OCI-LY7 (cell line): ENCODE data around the gene UQCRC1. TPM values are rescaled to one million over a fixed set of nuclear protein-coding genes. Genes with fewer than 3 reads are reported as not detected.

Experiments
- BruUV-seq: library from RNA; stranded (reverse); fragments of 400-500 nt; replicated peaks from 2 replicates; lab custom pipeline; 2021; lab: Mats Ljungman, UMichigan
- CTCF ChIA-PET: fragments of 300-600 bp; sonication (Branson Sonifier 250); formaldehyde crosslinking; loops from one replicate; lab custom pipeline; 2022; ENCODE audit warnings: antibody characterized with exemption; ENCODE audit not compliant: unreplicated experiment; lab: Charles Lee
- POLR2A ChIA-PET: fragments of 300-600 bp; sonication (Branson Sonifier 250); formaldehyde crosslinking; loops from one replicate; lab custom pipeline; 2022; ENCODE audit warnings: antibody characterized with exemption; lab: Charles Lee
- DNase-seq: peaks from one replicate; pipeline ENCODE4 v3.0.0-alpha.2; 2015; ENCODE audit warnings: low spot score
- H2AFZ ChIP-seq: fragments of 200-600 bp; sonication (generic), shearing (Covaris generic); 2 replicates; pipeline ENCODE4 v1.6.1; 2014; ENCODE audit warnings: mild to moderate bottlenecking, antibody characterized with exemption, low read length, moderate library complexity
- H3K27ac ChIP-seq: fragments of 200-600 bp; sonication (generic); 2 replicates; pipeline ENCODE4 v1.5.1; 2014; ENCODE audit warnings: mixed run types, low read depth, mild to moderate bottlenecking, moderate library complexity, low read length, inconsistent platforms; ENCODE audit not compliant: poor library complexity, severe bottlenecking
- H3K36me3 ChIP-seq: fragments of 200-600 bp; sonication (generic); 2 replicates; pipeline ENCODE4 v1.6.1; 2014; ENCODE audit warnings: mild to moderate bottlenecking, antibody characterized with exemption, low read length, moderate library complexity, mixed read lengths; ENCODE audit not compliant: insufficient read depth
- H3K4me1 ChIP-seq: fragments of 200-600 bp; sonication (generic); 2 replicates; pipeline ENCODE4 v1.5.1; 2014; ENCODE audit warnings: mild to moderate bottlenecking, low read length; ENCODE audit not compliant: insufficient read depth, poor library complexity, severe bottlenecking
- H3K4me2 ChIP-seq: fragments of 200-600 bp; sonication (generic); 2 replicates; pipeline ENCODE4 v1.6.1; 2014; ENCODE audit warnings: mild to moderate bottlenecking, low read length
- H3K4me3 ChIP-seq: fragments of 200-600 bp; sonication (generic); 2 replicates; pipeline ENCODE4 v1.5.1; 2014; ENCODE audit warnings: mild to moderate bottlenecking, low read depth, low read length; ENCODE audit not compliant: poor library complexity, severe bottlenecking
- H3K79me2 ChIP-seq: fragments of 200-600 bp; sonication (generic); 2 replicates; pipeline ENCODE4 v1.6.1; 2016; ENCODE audit warnings: low read depth, mild to moderate bottlenecking, low read length, moderate library complexity, mixed read lengths; ENCODE audit not compliant: insufficient read depth
- H3K9me2 ChIP-seq: fragments of 200-600 bp; sonication (generic); 2 replicates; pipeline ENCODE4 v1.6.1; 2016; ENCODE audit warnings: mild to moderate bottlenecking, low read length, mixed read lengths; ENCODE audit not compliant: insufficient read depth
- H3K9me3 ChIP-seq: fragments of 200-600 bp; sonication (generic); 2 replicates; pipeline ENCODE4 v1.6.1; 2014; ENCODE audit warnings: mild to moderate bottlenecking, mixed run types, low read length, mixed read lengths
- H4K20me1 ChIP-seq: fragments of 200-600 bp; sonication (generic); 2 replicates; pipeline ENCODE4 v1.6.1; 2014; ENCODE audit warnings: mild to moderate bottlenecking, antibody characterized with exemption, low read length, moderate library complexity, mixed read lengths; ENCODE audit not compliant: insufficient read depth
- EZH2phosphoT487 ChIP-seq: fragments of 200-600 bp; sonication (generic); IDR thresholded peaks from 2 replicates; pipeline ENCODE4 v1.6.1; 2018; ENCODE audit warnings: low read depth, borderline replicate concordance, mild to moderate bottlenecking, mixed run types, antibody characterized with exemption, low read length, moderate library complexity, mixed read lengths
- intact Hi-C: fragments of 100-400 bp; cut with micrococcal nuclease; formaldehyde crosslinking; loops from one replicate; pipeline ENCODE4 v1.10.0; 2022; ENCODE audit not compliant: unreplicated experiment
- total RNA-seq, 2 experiments: library from RNA; depleted of rRNA in 1 of 2; stranded (reverse); fragments of >200 nt in 1 of 2; shearing (Covaris generic) in 1 of 2; gene quantifications; 2 replicates each; pipeline ENCODE4 v1.2.3, GENCODE V29; 2014 to 2022
- TF ChIP-seq, protein P1 (sequence below): fragments of 200-600 bp; sonication (generic); conservative IDR thresholded peaks from 2 replicates; pipeline ENCODE4 v1.5.1; 2014; ENCODE audit warnings: mild to moderate bottlenecking, antibody characterized with exemption, low read length, moderate library complexity, mixed read lengths

The UQCRC1 gene
- total RNA-seq, 2 experiments from 2014 or later = 125 to 194 TPM

DNA sequence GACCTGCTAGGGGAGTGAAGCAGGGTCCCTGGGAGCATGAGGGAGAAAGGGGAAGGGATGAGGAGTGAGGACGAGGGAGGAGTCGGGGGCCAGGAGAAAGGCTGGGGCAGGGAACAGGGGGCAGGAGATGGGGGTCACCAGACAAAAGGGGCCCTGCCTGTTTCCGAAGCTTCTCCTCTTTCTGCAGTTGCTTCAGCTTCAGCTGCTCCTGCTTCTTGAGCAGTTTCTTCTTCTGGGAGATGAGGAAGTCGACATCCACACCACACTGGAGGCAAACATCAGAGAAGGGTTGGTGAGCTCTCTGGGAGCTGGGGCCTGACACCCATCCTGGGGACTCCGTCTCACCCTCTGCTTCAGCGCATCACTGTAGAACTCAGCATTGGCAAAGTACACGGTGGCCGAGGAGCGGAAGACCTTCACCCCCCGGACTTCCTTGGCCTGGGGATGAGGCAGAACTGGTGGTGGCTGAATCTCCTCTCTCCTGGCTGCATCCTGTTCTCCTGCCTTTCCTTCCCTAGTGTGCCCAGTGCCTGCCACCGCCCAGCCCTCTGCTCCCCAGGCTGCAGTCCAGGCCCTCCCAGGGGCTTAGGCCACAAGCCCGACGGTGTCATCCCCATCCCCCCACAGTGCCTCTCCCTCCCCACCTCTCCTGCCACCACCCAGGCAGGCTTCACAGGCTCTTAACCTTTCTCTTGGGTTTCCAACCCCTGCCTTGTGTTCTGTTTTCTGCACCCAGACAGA is 19.0 kb upstream of the UQCRC1 start:
- Histone ChIP-seq H3K9me2 (no peaks in the 10 kb centered on the region), H4K20me1 (no peaks in the 10 kb centered on the region), H3K4me3 (no peak overlapping the region), H3K36me3 (peaks cover 11% of the 10 kb centered on the region; the same call in 1 of the 2 replicates), H3K27ac (no peak overlapping the region), H2AFZ (no peak overlapping the region), H3K9me3 (no peaks in the 10 kb centered on the region), H3K79me2 (no peaks in the 10 kb centered on the region), H3K4me1 (peaks cover 9% of the 10 kb centered on the region), H3K4me2 (no peak overlapping the region)
- CTCF ChIA-PET = no interaction called here
- intact Hi-C loops = no loop called here
- BruUV-seq = no TSS peak
- TF ChIP-seq, protein P1, sequence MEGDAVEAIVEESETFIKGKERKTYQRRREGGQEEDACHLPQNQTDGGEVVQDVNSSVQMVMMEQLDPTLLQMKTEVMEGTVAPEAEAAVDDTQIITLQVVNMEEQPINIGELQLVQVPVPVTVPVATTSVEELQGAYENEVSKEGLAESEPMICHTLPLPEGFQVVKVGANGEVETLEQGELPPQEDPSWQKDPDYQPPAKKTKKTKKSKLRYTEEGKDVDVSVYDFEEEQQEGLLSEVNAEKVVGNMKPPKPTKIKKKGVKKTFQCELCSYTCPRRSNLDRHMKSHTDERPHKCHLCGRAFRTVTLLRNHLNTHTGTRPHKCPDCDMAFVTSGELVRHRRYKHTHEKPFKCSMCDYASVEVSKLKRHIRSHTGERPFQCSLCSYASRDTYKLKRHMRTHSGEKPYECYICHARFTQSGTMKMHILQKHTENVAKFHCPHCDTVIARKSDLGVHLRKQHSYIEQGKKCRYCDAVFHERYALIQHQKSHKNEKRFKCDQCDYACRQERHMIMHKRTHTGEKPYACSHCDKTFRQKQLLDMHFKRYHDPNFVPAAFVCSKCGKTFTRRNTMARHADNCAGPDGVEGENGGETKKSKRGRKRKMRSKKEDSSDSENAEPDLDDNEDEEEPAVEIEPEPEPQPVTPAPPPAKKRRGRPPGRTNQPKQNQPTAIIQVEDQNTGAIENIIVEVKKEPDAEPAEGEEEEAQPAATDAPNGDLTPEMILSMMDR = no peak
- no peak for TF ChIP-seq EZH2phosphoT487
- POLR2A ChIA-PET = no interaction called here
- no peak for DNase-seq

DNA sequence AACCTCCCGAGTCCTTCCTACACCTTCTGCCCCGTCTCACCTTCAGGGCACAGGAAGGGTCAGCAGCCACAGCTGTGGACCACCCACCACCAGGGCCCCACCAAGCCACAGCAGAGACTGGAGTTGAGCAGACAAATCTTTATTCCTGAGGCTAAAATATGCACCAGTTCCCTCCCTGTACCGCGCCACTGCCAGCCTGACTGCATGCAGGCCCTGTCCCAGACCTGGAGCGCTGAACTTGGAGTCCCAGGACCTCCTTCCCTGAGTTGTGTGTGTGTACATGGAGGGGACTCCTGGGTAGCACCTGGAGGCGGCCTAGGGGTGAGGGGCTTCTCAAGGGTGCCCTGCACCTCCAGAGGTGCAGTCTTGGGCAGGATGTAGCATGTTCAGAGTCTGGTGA is 16.2 kb upstream of the UQCRC1 start:
- POLR2A ChIA-PET = interaction anchor here (0.9 kb wide), 1 partner anchor 10 kb away, joined by 3 read pairs; no protein-coding TSS in a partner anchor
- H3K36me3 ChIP-seq = peaks cover 11% of the 10 kb centered on the region; the same call in 1 of the 2 replicates
- H3K4me1 ChIP-seq = peaks cover 9% of the 10 kb centered on the region
- H4K20me1 ChIP-seq = no peaks in the 10 kb centered on the region
- CTCF ChIA-PET = no interaction called here
- no peak for DNase-seq
- BruUV-seq = no TSS peak
- no peak for TF ChIP-seq EZH2phosphoT487
- TF ChIP-seq, protein P1 = no peak
- no peaks in the 10 kb centered on the region for H3K9me2 ChIP-seq
- H2AFZ ChIP-seq = no peak overlapping the region
- intact Hi-C loops = no loop called here
- no peaks in the 10 kb centered on the region for H3K79me2 ChIP-seq
- H3K27ac ChIP-seq = no peak overlapping the region
- H3K4me2 ChIP-seq = no peak overlapping the region
- no peaks in the 10 kb centered on the region for H3K9me3 ChIP-seq
- H3K4me3 ChIP-seq = no peak overlapping the region

DNA sequence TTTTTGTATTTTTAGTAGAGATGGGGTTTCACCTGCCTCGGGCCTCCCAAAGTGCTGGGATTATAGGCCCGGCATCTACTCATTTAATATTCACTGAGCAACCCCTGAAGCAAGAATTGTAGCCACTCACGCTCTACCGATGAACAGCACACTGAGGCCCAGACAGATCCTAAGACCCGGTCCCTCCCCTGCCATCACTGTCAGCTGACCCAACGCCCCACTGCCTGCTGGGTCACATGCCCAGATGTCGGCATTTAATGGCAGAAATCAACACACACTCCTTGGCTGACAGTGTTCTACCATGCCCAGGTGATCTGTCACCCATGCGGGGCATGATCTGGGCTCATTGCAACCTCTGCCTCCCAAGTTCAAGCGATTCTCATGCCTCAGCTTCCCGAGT is 15.3 kb upstream of the UQCRC1 start:
- H3K4me2 ChIP-seq = no peak overlapping the region
- H3K9me3 ChIP-seq = no peaks in the 10 kb centered on the region
- no peak overlapping the region for H3K4me3 ChIP-seq
- no TSS peak for BruUV-seq
- CTCF ChIA-PET = no interaction called here
- intact Hi-C loops = no loop called here
- no peak overlapping the region for H3K27ac ChIP-seq
- POLR2A ChIA-PET = interaction anchor here (0.9 kb wide), 1 partner anchor 11 kb away, joined by 3 read pairs; no protein-coding TSS in a partner anchor
- no peak overlapping the region for H2AFZ ChIP-seq
- no peaks in the 10 kb centered on the region for H3K9me2 ChIP-seq
- no peak for TF ChIP-seq EZH2phosphoT487
- TF ChIP-seq, protein P1 = no peak
- peaks cover 9% of the 10 kb centered on the region for H3K4me1 ChIP-seq
- H3K36me3 ChIP-seq = peaks cover 11% of the 10 kb centered on the region; the same call in 1 of the 2 replicates
- H4K20me1 ChIP-seq = no peaks in the 10 kb centered on the region
- no peaks in the 10 kb centered on the region for H3K79me2 ChIP-seq
- DNase-seq = no peak
